H9 (cell line): ENCODE data around the gene KAZN. TPM values are rescaled to one million over a fixed set of nuclear protein-coding genes. Genes with fewer than 3 reads are reported as not detected.

Experiments
- DNase-seq: peaks from one replicate; pipeline ENCODE4 v3.0.0-alpha.2; 2017
- H2AFZ ChIP-seq: one replicate; pipeline ENCODE4 v1.6.1; 2013; ENCODE audit warnings: mild to moderate bottlenecking, low read length, control low read depth, moderate library complexity
- H2AK5ac ChIP-seq: 2 replicates; pipeline ENCODE4 v1.6.1; 2013; ENCODE audit warnings: low read length, control low read depth, mixed read lengths; ENCODE audit not compliant: insufficient read length
- H2BK120ac ChIP-seq: one replicate; pipeline ENCODE4 v1.6.1; 2013; ENCODE audit warnings: low read depth, mild to moderate bottlenecking, low read length, control low read depth, inconsistent platforms; ENCODE audit not compliant: poor library complexity, severe bottlenecking
- H2BK12ac ChIP-seq: 2 replicates; pipeline ENCODE4 v1.6.1; 2013; ENCODE audit warnings: low read length, control low read depth, mixed read lengths, low read depth; ENCODE audit not compliant: insufficient read length
- H2BK15ac ChIP-seq: 2 replicates; pipeline ENCODE4 v1.6.1; 2013; ENCODE audit warnings: low read depth, low read length, control low read depth
- H2BK20ac ChIP-seq: one replicate; pipeline ENCODE4 v1.6.1; 2013; ENCODE audit warnings: low read depth, mild to moderate bottlenecking, low read length, control low read depth, inconsistent platforms; ENCODE audit not compliant: poor library complexity, severe bottlenecking
- H2BK5ac ChIP-seq: 2 replicates; pipeline ENCODE4 v1.6.1; 2013; ENCODE audit warnings: low read length, control low read depth, mixed read lengths; ENCODE audit not compliant: insufficient read length
- H3K14ac ChIP-seq: 2 replicates; pipeline ENCODE4 v1.6.1; 2013; ENCODE audit warnings: low read length, control low read depth; ENCODE audit not compliant: insufficient read depth
- H3K18ac ChIP-seq: 2 replicates; pipeline ENCODE4 v1.6.1; 2013; ENCODE audit warnings: low read depth, mild to moderate bottlenecking, mixed read lengths, low read length, control low read depth; ENCODE audit not compliant: insufficient read length
- H3K23ac ChIP-seq: 2 replicates; pipeline ENCODE4 v1.6.1; 2013; ENCODE audit warnings: low read length, control low read depth, mixed read lengths, low read depth; ENCODE audit not compliant: insufficient read length
- H3K23me2 ChIP-seq: 2 replicates; pipeline ENCODE4 v1.6.1; 2013; ENCODE audit warnings: low read depth, mild to moderate bottlenecking, mixed read lengths, low read length, control low read depth; ENCODE audit not compliant: insufficient read length, poor library complexity, severe bottlenecking
- H3K27ac ChIP-seq: 2 replicates; pipeline ENCODE4 v1.5.1; 2013; ENCODE audit warnings: low read length, control low read depth, mixed read lengths, low read depth; ENCODE audit not compliant: insufficient read length
- H3K27me3 ChIP-seq: 2 replicates; pipeline ENCODE4 v1.6.1; 2013; ENCODE audit warnings: low read length, control low read depth, inconsistent platforms; ENCODE audit not compliant: insufficient read depth
- H3K4ac ChIP-seq: 2 replicates; pipeline ENCODE4 v1.6.1; 2013; ENCODE audit warnings: low read depth, mild to moderate bottlenecking, control low read depth, inconsistent platforms, low read length, moderate library complexity
- H3K4me1 ChIP-seq: 2 replicates; pipeline ENCODE4 v1.6.1; 2013; ENCODE audit warnings: low read length, control low read depth, inconsistent platforms; ENCODE audit not compliant: insufficient read depth
- H3K4me2 ChIP-seq: 2 replicates; pipeline ENCODE4 v1.6.1; 2013; ENCODE audit warnings: low read length, control low read depth, mixed read lengths; ENCODE audit not compliant: insufficient read length, insufficient read depth
- H3K56ac ChIP-seq: 2 replicates; pipeline ENCODE4 v1.6.1; 2013; ENCODE audit warnings: low read depth, mild to moderate bottlenecking, mixed read lengths, low read length, control low read depth; ENCODE audit not compliant: insufficient read length
- H3K79me1 ChIP-seq: 2 replicates; pipeline ENCODE4 v1.6.1; 2013; ENCODE audit warnings: low read depth, mild to moderate bottlenecking, moderate library complexity, low read length, control low read depth, inconsistent platforms; ENCODE audit not compliant: insufficient read depth, poor library complexity, severe bottlenecking
- H3K79me2 ChIP-seq: 2 replicates; pipeline ENCODE4 v1.6.1; 2013; ENCODE audit warnings: low read length, control low read depth, inconsistent platforms; ENCODE audit not compliant: insufficient read depth
- H3K9ac ChIP-seq: 2 replicates; pipeline ENCODE4 v1.6.1; 2013; ENCODE audit warnings: low read length, control low read depth, mixed read lengths; ENCODE audit not compliant: insufficient read length; ENCODE audit errors: extremely low read depth
- H3K9me3 ChIP-seq: one replicate; pipeline ENCODE4 v1.6.1; 2013; ENCODE audit warnings: low read depth, low read length, inconsistent platforms; ENCODE audit not compliant: control insufficient read depth
- H3T11ph ChIP-seq: one replicate; pipeline ENCODE4 v1.6.1; 2013; ENCODE audit warnings: mild to moderate bottlenecking, low read length, control low read depth, inconsistent platforms
- H4K20me1 ChIP-seq: one replicate; pipeline ENCODE4 v1.6.1; 2013; ENCODE audit not compliant: control insufficient read depth, insufficient read length, insufficient read depth
- H4K5ac ChIP-seq: 2 replicates; pipeline ENCODE4 v1.6.1; 2013; ENCODE audit warnings: low read depth, mild to moderate bottlenecking, mixed read lengths, low read length, control low read depth; ENCODE audit not compliant: insufficient read length
- H4K8ac ChIP-seq: replicated peaks from 2 replicates; pipeline ENCODE4 v1.6.1; 2013; ENCODE audit warnings: low read length, control low read depth, mixed read lengths, low read depth; ENCODE audit not compliant: insufficient read length
- H4K91ac ChIP-seq: 2 replicates; pipeline ENCODE4 v1.6.1; 2013; ENCODE audit warnings: low read depth, mild to moderate bottlenecking, moderate library complexity, mixed read lengths, low read length, control low read depth; ENCODE audit not compliant: insufficient read length
- H3K27ac Mint-ChIP-seq, 3 experiments: 2 replicates in 2 of 3; 3 replicates in 1 of 3; pipeline ENCODE4 v1.8.0; 2020 to 2021; ENCODE audit warnings: mixed read lengths in 3 of 3, mild to moderate bottlenecking in 1 of 3, moderate library complexity in 1 of 3
- H3K27me3 Mint-ChIP-seq: 2 replicates; pipeline ENCODE4 v1.8.0; 2021; ENCODE audit warnings: low read depth, mild to moderate bottlenecking, moderate library complexity, mixed read lengths
- H3K36me3 Mint-ChIP-seq, 3 experiments: 2 replicates in 2 of 3; 3 replicates in 1 of 3; pipeline ENCODE4 v1.8.0; 2020 to 2021; ENCODE audit warnings: low read depth in 3 of 3, mixed read lengths in 3 of 3; ENCODE audit not compliant: insufficient read depth in 1 of 3
- H3K4me1 Mint-ChIP-seq, 2 experiments: 2 replicates each; pipeline ENCODE4 v1.8.0; 2020; ENCODE audit warnings: mixed read lengths in 2 of 2
- H3K4me3 Mint-ChIP-seq, 2 experiments: 2 replicates in 1 of 2; 3 replicates in 1 of 2; pipeline ENCODE4 v1.8.0; 2020 to 2021; ENCODE audit warnings: mild to moderate bottlenecking in 2 of 2, mixed read lengths in 2 of 2, moderate library complexity in 1 of 2
- H3K9me3 Mint-ChIP-seq, 2 experiments: 2 replicates in 1 of 2; 3 replicates in 1 of 2; pipeline ENCODE4 v1.8.0; 2020; ENCODE audit warnings: mild to moderate bottlenecking in 2 of 2, mixed read lengths in 2 of 2, moderate library complexity in 1 of 2
- CTCF ChIP-seq: fragments of 200-600 bp; sonication (generic); conservative IDR thresholded peaks from 3 replicates; pipeline ENCODE4 v1.8.0; 2021; ENCODE audit warnings: antibody characterized with exemption, mild to moderate bottlenecking
- WGBS: extraction: QIAGEN DNeasy Blood & Tissue Kit; methylation state at CpG from one replicate; pipeline ENCODE4 v1.1.7; 2013; ENCODE audit warnings: missing lambda C conversion rate, low lambda C conversion rate, mixed read lengths; ENCODE audit not compliant: insufficient read length; ENCODE audit errors: extremely low coverage; 5-methylcytosine and 5-hydroxymethylcytosine counted together
- total RNA-seq: library from RNA; stranded (reverse); gene quantifications from 2 replicates; pipeline ENCODE4 v1.2.1, GENCODE V29; 2021

The KAZN gene
- total RNA-seq, 1 experiment from 2014 or later: 7.6 TPM

DNA sequence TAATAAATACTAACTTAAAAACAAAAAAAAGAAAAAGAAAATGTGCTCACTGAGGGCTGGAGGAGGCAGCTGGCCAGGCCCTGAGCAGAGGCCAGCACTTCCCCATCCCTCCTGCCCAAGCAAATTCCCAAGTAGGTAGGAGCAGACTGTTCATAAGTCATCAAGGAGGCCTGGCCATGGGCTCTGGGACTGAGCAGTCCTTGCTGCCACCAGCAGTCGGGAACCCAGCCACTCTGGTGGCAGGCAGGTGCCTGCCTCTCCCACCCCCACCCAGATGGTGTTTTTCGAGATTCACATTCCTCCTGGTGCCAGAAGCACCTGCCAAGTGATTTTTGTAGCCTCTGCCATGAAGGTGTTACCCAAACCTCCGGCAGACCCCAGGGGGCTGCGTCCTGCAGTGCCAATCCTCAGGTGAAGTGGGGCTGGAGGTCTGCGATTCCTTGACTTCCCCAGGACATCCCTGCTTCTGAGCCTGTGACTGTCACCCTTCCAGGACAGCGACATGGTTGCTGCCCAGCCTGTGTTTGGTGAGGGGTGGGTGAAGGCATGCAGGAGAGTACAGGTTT, 350.9 kb downstream of the KAZN start:
- H2BK12ac ChIP-seq: no peak overlapping the region
- H3K9ac ChIP-seq: no peak overlapping the region
- H4K91ac ChIP-seq: no peak overlapping the region
- no peak overlapping the region; the same call in 1 of the 2 replicates for H3K14ac ChIP-seq
- no peak for DNase-seq
- H3K4me3 Mint-ChIP-seq: no peak overlapping the region
- H2BK20ac ChIP-seq: no peak overlapping the region
- H2AK5ac ChIP-seq: no peak overlapping the region
- no peak overlapping the region for H2AFZ ChIP-seq
- no peaks in the 10 kb centered on the region for H4K20me1 ChIP-seq
- peaks cover 28 to 41% of the 10 kb centered on the region in 2 experiments for H3K4me1 Mint-ChIP-seq
- no peak overlapping the region for H3K4ac ChIP-seq
- no peak overlapping the region for H4K8ac ChIP-seq
- no peaks in the 10 kb centered on the region for H3K79me2 ChIP-seq
- no peak for TF ChIP-seq CTCF
- H3K27ac Mint-ChIP-seq: peak overlapping the region in 1 of 3 experiments; percentile 75; a peak in 2 of 7 replicates
- peaks cover 0 to 2% of the 10 kb centered on the region in 2 experiments; a peak in 4 of 5 replicates for H3K9me3 Mint-ChIP-seq
- no peak overlapping the region for H3K18ac ChIP-seq
- no peak overlapping the region for H2BK5ac ChIP-seq
- no peak overlapping the region for H2BK15ac ChIP-seq
- no peaks in the 10 kb centered on the region for H3K27me3 ChIP-seq
- no peak overlapping the region for H3K27ac ChIP-seq
- H2BK120ac ChIP-seq: no peak overlapping the region
- H3K27me3 Mint-ChIP-seq: no peaks in the 10 kb centered on the region; the same call in 1 of the 2 replicates
- H3K23me2 ChIP-seq: no peaks in the 10 kb centered on the region
- H3K79me1 ChIP-seq: no peaks in the 10 kb centered on the region
- peaks cover 0 to 2% (median 0%) of the 10 kb centered on the region in 3 experiments; a peak in 2 of 7 replicates for H3K36me3 Mint-ChIP-seq
- no peak overlapping the region for H3T11ph ChIP-seq
- no peaks in the 10 kb centered on the region for H3K9me3 ChIP-seq
- no CpG with 5 or more reads among the region's 6 CpGs for WGBS
- H3K23ac ChIP-seq: no peak overlapping the region
- no peak overlapping the region for H3K4me2 ChIP-seq
- H3K4me1 ChIP-seq: peaks cover 4% of the 10 kb centered on the region; the same call in 1 of the 2 replicates
- H3K56ac ChIP-seq: no peak overlapping the region
- no peak overlapping the region for H4K5ac ChIP-seq
